WTC11 (cell line): ENCODE measurements around the gene EHBP1L1. TPM values are rescaled to one million over a fixed set of nuclear protein-coding genes. Genes with fewer than 3 reads are reported as not detected.

ENCODE experiments used
- ATAC-seq: fragments of 200-7000 bp; cut with Tn5 transposase; 2 replicates; pipeline ENCODE4 v1.10.0; 2021; ENCODE audit warnings: mild to moderate bottlenecking, moderate library complexity
- CTCF ChIA-PET: fragments of 300-600 bp; sonication (Branson Sonifier 250); formaldehyde crosslinking; loops from one replicate; lab custom pipeline; 2021; ENCODE audit warnings: antibody characterized with exemption; lab: Charles Lee
- POLR2A ChIA-PET: fragments of 350-600 bp; sonication (Branson Sonifier 250); formaldehyde crosslinking; loops from one replicate; lab custom pipeline; 2021; ENCODE audit warnings: antibody characterized with exemption; lab: Charles Lee
- DNase-seq: peaks from one replicate; pipeline ENCODE4 v3.0.0; 2021; ENCODE audit warnings: low spot score
- H3K27ac Mint-ChIP-seq: 2 replicates; pipeline ENCODE4 v1.8.0; 2021; ENCODE audit warnings: mixed read lengths
- H3K27me3 Mint-ChIP-seq: 2 replicates; pipeline ENCODE4 v1.8.0; 2021; ENCODE audit warnings: low read depth, mild to moderate bottlenecking, moderate library complexity, mixed read lengths
- H3K36me3 Mint-ChIP-seq: 2 replicates; pipeline ENCODE4 v1.8.0; 2021; ENCODE audit warnings: mixed read lengths
- H3K4me1 Mint-ChIP-seq: 2 replicates; pipeline ENCODE4 v1.8.0; 2022; ENCODE audit warnings: mixed read lengths
- H3K4me3 Mint-ChIP-seq: 2 replicates; pipeline ENCODE4 v1.8.0; 2021; ENCODE audit warnings: mild to moderate bottlenecking, moderate library complexity, mixed read lengths
- H3K9me3 Mint-ChIP-seq: 2 replicates; pipeline ENCODE4 v1.8.0; 2021; ENCODE audit warnings: mixed read lengths
- ATF1 ChIP-seq: sonication (generic); formaldehyde crosslinking; IDR thresholded peaks from 2 replicates; pipeline ENCODE4 v1.8.1; 2023; ENCODE audit warnings: mild to moderate bottlenecking, moderate library complexity, missing genetic modification reagents
- EMX1 ChIP-seq: fragments of 250-450 bp; sonication (Bioruptor Pico); IDR thresholded peaks from 2 replicates; pipeline ENCODE4 v1.8.0; 2021; ENCODE audit warnings: mild to moderate bottlenecking
- ETV6 ChIP-seq: sonication (generic); formaldehyde crosslinking; IDR thresholded peaks from 2 replicates; pipeline ENCODE4 v1.8.1; 2022; ENCODE audit warnings: mild to moderate bottlenecking, missing genetic modification reagents
- FOXJ3 ChIP-seq: sonication (generic); formaldehyde crosslinking; IDR thresholded peaks from 2 replicates; pipeline ENCODE4 v1.9.0; 2021; ENCODE audit warnings: missing genetic modification reagents, mild to moderate bottlenecking, borderline replicate concordance
- FOXP1 ChIP-seq: sonication (generic); formaldehyde crosslinking; IDR thresholded peaks from 2 replicates; pipeline ENCODE4 v1.8.0; 2022; ENCODE audit warnings: missing genetic modification reagents, mild to moderate bottlenecking, moderate library complexity, borderline replicate concordance
- GTF2I ChIP-seq: fragments of 250-450 bp; sonication (Bioruptor Pico); conservative IDR thresholded peaks from 2 replicates; pipeline ENCODE4 v1.4.0; 2021; ENCODE audit warnings: mild to moderate bottlenecking
- MXD4 ChIP-seq: fragments of 250-450 bp; sonication (Bioruptor Pico); IDR thresholded peaks from 2 replicates; pipeline ENCODE4 v1.8.0; 2021; ENCODE audit warnings: mild to moderate bottlenecking, moderate library complexity, borderline replicate concordance
- NFYB ChIP-seq: sonication (generic); formaldehyde crosslinking; conservative IDR thresholded peaks from 2 replicates; pipeline ENCODE4 v1.8.0; 2022; ENCODE audit warnings: low read depth, missing genetic modification reagents
- RELA ChIP-seq: sonication (generic); formaldehyde crosslinking; IDR thresholded peaks from 2 replicates; pipeline ENCODE4 v1.8.1; 2022; ENCODE audit warnings: missing genetic modification reagents, mild to moderate bottlenecking, borderline replicate concordance
- SP1 ChIP-seq: sonication (generic); formaldehyde crosslinking; conservative IDR thresholded peaks from 2 replicates; pipeline ENCODE4 v1.8.1; 2022; ENCODE audit warnings: missing genetic modification reagents
- TEAD4 ChIP-seq: sonication (generic); formaldehyde crosslinking; IDR thresholded peaks from 2 replicates; pipeline ENCODE4 v1.8.0; 2022; ENCODE audit warnings: mild to moderate bottlenecking, missing genetic modification reagents
- ZNF219 ChIP-seq: sonication (generic); formaldehyde crosslinking; IDR thresholded peaks from 2 replicates; pipeline ENCODE4 v1.8.0; 2023; ENCODE audit warnings: missing genetic modification reagents, mild to moderate bottlenecking, borderline replicate concordance
- ZNF396 ChIP-seq: fragments of 250-450 bp; sonication (Bioruptor Pico); IDR thresholded peaks from 2 replicates; pipeline ENCODE4 v1.8.0; 2021; ENCODE audit warnings: mild to moderate bottlenecking, moderate library complexity, borderline replicate concordance
- ZNF671 ChIP-seq: fragments of 250-450 bp; sonication (Bioruptor Pico); IDR thresholded peaks from 2 replicates; pipeline ENCODE4 v1.8.0; 2021; ENCODE audit warnings: mild to moderate bottlenecking
- total RNA-seq: library from RNA; stranded (reverse); gene quantifications from 3 replicates; pipeline ENCODE4 v1.2.3, GENCODE V29; 2021
- TF ChIP-seq, protein P1 (sequence below): fragments of 250-450 bp; sonication (Bioruptor Pico); conservative IDR thresholded peaks from 2 replicates; pipeline ENCODE4 v1.9.0; 2021; ENCODE audit warnings: mild to moderate bottlenecking
- TF ChIP-seq, protein P2 (sequence below): sonication (generic); formaldehyde crosslinking; IDR thresholded peaks from 2 replicates; pipeline ENCODE4 v1.8.0; 2022; ENCODE audit warnings: mild to moderate bottlenecking, missing genetic modification reagents
- TF ChIP-seq, protein P3 (sequence below): sonication (generic); formaldehyde crosslinking; IDR thresholded peaks from 2 replicates; pipeline ENCODE4 v1.8.0; 2022; ENCODE audit warnings: mild to moderate bottlenecking, missing genetic modification reagents
- TF ChIP-seq, protein P4 (sequence below): sonication (generic); formaldehyde crosslinking; conservative IDR thresholded peaks from 2 replicates; pipeline ENCODE4 v1.8.1; 2022; ENCODE audit warnings: mild to moderate bottlenecking, missing genetic modification reagents
- TF ChIP-seq, protein P5 (sequence below): sonication (generic); formaldehyde crosslinking; IDR thresholded peaks from 2 replicates; pipeline ENCODE4 v1.8.1; 2022; ENCODE audit warnings: missing genetic modification reagents, borderline replicate concordance
- TF ChIP-seq, protein P6 (sequence below): sonication (generic); formaldehyde crosslinking; IDR thresholded peaks from 2 replicates; pipeline ENCODE4 v1.8.1; 2022; ENCODE audit warnings: low read depth, mild to moderate bottlenecking, moderate library complexity, missing genetic modification reagents, borderline replicate concordance
- TF ChIP-seq, protein P7 (sequence below): sonication (generic); formaldehyde crosslinking; IDR thresholded peaks from 2 replicates; pipeline ENCODE4 v1.8.1; 2023; ENCODE audit warnings: mild to moderate bottlenecking, missing genetic modification reagents

EHBP1L1 gene
- total RNA-seq, 1 experiment from 2014 or later: 11.8 TPM

DNA sequence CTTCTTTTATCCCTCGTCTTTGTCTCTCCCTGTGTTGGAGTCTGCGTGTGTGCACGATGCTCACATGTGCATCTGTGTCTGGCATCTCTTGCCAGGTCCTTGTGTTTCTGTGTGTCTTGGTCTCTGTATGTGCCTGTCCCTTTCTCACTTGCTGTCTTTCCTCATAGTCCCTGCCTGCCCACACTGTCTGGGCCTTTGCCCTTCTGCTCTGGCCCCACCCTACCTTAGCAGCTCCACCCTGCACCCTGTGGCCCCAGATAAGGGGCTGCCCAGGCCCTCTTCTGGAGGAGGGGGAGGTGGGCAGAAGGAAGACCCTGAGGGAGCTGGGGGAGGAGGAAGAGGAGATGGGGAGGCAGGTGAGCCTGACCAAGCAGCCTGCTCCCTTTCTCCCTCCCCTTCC lies 2.8 kb downstream of the EHBP1L1 start:
- ChIA-PET POLR2A (no interaction called here), CTCF (interaction anchor here (4.0 kb wide), 1 partner anchor 14 kb away, joined by 55 read pairs; no protein-coding TSS in a partner anchor)
- DNase-seq (no peak), ATAC-seq (no peak)
- no peaks in the 10 kb centered on the region for H3K9me3 Mint-ChIP-seq
- TF ChIP-seq GTF2I (no peak), FOXJ3 (CRISPR knock-in tag) (no peak), MXD4 (CRISPR knock-in tag) (no peak), ZNF671 (CRISPR knock-in tag) (no peak), ETV6 (CRISPR knock-in tag) (no peak), EMX1 (CRISPR knock-in tag) (no peak), ZNF396 (no peak), SP1 (CRISPR knock-in tag) (no peak), TEAD4 (CRISPR knock-in tag) (no peak), FOXP1 (no peak), RELA (CRISPR knock-in tag) (no peak), ATF1 (CRISPR knock-in tag) (no peak), NFYB (no peak)
- TF ChIP-seq, protein P1, sequence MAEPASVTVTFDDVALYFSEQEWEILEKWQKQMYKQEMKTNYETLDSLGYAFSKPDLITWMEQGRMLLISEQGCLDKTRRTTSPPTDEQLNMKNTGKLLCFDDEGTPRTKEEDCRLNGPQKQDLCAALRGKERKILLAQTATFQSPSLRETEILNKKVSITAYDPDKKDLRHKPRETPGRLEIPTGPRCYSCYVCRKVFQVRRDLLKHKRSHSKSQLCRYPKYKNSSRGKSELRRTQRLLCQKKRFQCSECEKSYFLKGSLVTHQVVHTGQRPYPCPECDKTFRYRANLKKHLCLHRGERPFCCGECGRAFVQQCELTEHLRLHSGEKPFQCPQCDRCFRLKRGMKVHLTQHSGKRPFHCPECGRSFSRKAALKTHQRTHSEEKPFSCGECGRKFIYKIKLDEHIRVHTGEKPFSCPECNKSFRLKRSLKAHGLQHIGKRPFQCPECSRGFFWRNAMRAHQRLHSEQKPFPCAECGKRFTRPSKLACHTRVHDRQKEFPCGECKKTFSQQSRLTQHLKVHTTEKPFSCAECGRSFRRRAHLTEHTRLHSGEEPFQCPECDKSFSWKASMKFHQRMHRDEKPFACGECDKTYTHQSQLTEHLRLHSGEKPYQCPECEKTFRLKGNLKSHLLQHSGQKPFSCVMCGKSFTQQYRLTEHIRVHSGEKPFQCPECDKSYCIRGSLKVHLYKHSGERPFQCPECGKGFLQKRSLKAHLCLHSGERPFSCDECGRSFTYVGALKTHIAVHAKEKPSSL (CRISPR knock-in tag): no peak
- TF ChIP-seq, protein P2, sequence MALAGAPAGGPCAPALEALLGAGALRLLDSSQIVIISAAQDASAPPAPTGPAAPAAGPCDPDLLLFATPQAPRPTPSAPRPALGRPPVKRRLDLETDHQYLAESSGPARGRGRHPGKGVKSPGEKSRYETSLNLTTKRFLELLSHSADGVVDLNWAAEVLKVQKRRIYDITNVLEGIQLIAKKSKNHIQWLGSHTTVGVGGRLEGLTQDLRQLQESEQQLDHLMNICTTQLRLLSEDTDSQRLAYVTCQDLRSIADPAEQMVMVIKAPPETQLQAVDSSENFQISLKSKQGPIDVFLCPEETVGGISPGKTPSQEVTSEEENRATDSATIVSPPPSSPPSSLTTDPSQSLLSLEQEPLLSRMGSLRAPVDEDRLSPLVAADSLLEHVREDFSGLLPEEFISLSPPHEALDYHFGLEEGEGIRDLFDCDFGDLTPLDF (CRISPR knock-in tag): no peak
- TF ChIP-seq, protein P3, sequence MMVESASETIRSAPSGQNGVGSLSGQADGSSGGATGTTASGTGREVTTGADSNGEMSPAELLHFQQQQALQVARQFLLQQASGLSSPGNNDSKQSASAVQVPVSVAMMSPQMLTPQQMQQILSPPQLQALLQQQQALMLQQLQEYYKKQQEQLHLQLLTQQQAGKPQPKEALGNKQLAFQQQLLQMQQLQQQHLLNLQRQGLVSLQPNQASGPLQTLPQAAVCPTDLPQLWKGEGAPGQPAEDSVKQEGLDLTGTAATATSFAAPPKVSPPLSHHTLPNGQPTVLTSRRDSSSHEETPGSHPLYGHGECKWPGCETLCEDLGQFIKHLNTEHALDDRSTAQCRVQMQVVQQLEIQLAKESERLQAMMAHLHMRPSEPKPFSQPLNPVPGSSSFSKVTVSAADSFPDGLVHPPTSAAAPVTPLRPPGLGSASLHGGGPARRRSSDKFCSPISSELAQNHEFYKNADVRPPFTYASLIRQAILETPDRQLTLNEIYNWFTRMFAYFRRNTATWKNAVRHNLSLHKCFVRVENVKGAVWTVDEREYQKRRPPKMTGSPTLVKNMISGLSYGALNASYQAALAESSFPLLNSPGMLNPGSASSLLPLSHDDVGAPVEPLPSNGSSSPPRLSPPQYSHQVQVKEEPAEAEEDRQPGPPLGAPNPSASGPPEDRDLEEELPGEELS (CRISPR knock-in tag): no peak
- TF ChIP-seq, protein P4, sequence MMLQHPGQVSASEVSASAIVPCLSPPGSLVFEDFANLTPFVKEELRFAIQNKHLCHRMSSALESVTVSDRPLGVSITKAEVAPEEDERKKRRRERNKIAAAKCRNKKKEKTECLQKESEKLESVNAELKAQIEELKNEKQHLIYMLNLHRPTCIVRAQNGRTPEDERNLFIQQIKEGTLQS (CRISPR knock-in tag): no peak
- TF ChIP-seq, protein P5, sequence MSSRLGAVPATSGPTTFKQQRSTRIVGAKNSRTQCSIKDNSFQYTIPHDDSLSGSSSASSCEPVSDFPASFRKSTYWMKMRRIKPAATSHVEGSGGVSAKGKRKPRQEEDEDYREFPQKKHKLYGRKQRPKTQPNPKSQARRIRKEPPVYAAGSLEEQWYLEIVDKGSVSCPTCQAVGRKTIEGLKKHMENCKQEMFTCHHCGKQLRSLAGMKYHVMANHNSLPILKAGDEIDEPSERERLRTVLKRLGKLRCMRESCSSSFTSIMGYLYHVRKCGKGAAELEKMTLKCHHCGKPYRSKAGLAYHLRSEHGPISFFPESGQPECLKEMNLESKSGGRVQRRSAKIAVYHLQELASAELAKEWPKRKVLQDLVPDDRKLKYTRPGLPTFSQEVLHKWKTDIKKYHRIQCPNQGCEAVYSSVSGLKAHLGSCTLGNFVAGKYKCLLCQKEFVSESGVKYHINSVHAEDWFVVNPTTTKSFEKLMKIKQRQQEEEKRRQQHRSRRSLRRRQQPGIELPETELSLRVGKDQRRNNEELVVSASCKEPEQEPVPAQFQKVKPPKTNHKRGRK (CRISPR knock-in tag): no peak
- TF ChIP-seq, protein P6, sequence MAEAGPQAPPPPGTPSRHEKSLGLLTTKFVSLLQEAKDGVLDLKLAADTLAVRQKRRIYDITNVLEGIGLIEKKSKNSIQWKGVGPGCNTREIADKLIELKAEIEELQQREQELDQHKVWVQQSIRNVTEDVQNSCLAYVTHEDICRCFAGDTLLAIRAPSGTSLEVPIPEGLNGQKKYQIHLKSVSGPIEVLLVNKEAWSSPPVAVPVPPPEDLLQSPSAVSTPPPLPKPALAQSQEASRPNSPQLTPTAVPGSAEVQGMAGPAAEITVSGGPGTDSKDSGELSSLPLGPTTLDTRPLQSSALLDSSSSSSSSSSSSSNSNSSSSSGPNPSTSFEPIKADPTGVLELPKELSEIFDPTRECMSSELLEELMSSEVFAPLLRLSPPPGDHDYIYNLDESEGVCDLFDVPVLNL: no peak
- peaks cover 60% of the 10 kb centered on the region for H3K27me3 Mint-ChIP-seq
- H3K4me3 Mint-ChIP-seq: no peak overlapping the region
- no peaks in the 10 kb centered on the region for H3K36me3 Mint-ChIP-seq
- H3K4me1 Mint-ChIP-seq: peaks cover 18% of the 10 kb centered on the region
- no peak overlapping the region for H3K27ac Mint-ChIP-seq

DNA sequence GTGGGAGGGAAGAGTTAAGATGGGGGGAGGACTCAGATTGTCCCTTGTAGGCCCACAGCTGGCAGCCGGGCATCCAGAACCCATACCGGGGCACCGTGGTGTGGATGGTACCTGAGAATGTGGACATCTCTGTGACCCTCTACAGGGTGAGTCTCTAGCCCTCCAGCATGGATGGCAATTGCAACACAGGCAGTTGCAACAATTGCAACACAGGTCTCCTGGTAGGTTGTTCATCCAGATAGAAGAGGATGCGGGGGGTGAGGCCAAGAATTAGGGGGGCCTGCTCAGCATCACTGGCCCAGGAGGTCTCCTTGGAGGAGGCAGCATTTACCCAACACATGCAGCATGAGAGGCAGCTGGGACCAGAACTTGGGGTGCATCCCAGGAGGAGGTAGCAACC lies 3.4 kb downstream of the EHBP1L1 start:
- DNase-seq: no peak
- ATAC-seq: no peak
- CTCF ChIA-PET: interaction anchor here (0.6 to 1.5 kb wide), 3 partner anchors 15 to 38 kb away, joined by 3 to 5 read pairs (median 4); no protein-coding TSS in a partner anchor
- Mint-ChIP-seq H3K27me3 (peaks cover 66% of the 10 kb centered on the region), H3K4me1 (peaks cover 17% of the 10 kb centered on the region), H3K36me3 (no peaks in the 10 kb centered on the region), H3K4me3 (no peak overlapping the region), H3K9me3 (no peaks in the 10 kb centered on the region), H3K27ac (no peak overlapping the region)
- POLR2A ChIA-PET: no interaction called here
- TF ChIP-seq, protein P5 (CRISPR knock-in tag): no peak
- TF ChIP-seq, protein P2 (CRISPR knock-in tag): no peak
- TF ChIP-seq, protein P7, sequence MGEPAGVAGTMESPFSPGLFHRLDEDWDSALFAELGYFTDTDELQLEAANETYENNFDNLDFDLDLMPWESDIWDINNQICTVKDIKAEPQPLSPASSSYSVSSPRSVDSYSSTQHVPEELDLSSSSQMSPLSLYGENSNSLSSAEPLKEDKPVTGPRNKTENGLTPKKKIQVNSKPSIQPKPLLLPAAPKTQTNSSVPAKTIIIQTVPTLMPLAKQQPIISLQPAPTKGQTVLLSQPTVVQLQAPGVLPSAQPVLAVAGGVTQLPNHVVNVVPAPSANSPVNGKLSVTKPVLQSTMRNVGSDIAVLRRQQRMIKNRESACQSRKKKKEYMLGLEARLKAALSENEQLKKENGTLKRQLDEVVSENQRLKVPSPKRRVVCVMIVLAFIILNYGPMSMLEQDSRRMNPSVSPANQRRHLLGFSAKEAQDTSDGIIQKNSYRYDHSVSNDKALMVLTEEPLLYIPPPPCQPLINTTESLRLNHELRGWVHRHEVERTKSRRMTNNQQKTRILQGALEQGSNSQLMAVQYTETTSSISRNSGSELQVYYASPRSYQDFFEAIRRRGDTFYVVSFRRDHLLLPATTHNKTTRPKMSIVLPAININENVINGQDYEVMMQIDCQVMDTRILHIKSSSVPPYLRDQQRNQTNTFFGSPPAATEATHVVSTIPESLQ: no peak
- TF ChIP-seq ZNF396: no peak
- TF ChIP-seq ZNF219: no peak
